ENCODE results near the gene PAIP1.

- TF ChIP-seq CTCF (IDR thresholded peaks at IDR 0.05) (no peak), POLR2A (IDR thresholded peaks at IDR 0.05) (no peak)
Observed at GRCh38 chr5:43581398-43581797, 24.5 kb upstream of the PAIP1 start.
